ENCODE results near the gene HFE.

HFE gene

DNA sequence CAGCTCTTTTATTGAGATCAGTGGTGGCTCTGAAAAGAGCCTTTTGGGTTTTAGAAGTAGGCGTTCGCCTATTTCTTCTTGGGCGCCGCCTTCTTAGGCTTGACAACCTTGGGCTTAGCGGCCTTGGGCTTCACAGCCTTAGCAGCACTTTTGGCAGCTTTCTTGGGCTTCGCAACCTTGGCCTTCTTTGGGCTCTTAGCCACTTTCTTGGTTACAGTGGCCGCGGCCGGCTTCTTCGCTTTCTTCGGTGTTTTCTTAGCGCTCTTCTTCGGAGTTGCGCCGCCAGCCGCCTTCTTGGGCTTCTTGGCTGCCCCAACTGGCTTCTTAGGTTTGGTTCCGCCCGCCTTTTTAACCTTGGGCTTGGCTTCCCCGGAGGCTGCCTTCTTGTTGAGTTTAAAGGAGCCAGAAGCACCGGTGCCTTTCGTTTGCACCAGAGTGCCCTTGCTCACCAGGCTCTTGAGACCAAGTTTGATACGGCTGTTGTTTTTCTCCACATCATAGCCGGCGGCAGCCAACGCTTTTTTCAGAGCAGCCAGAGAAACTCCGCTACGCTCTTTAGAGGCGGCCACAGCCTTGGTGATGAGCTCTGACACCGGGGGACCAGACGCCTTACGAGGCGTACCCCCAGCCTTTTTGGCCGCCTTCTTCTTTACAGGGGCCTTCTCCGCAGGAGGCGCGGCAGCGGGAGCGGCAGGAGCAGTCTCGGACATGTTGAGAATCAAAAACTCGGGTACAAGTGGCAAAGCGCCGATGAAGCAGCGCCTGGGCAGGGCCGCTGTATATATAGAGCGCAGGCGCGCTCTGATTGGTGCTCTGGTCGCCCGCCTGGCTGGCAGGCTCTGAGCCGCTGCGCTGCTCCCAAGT, 31.3 kb upstream of the HFE start (continued):
- TF ChIP-seq HOXA7 (CRISPR knock-in tag; IDR thresholded peaks at IDR 0.05; ENCODE audit: borderline replicate concordance) (no peak), PBX3 (CRISPR knock-in tag; IDR thresholded peaks at IDR 0.05) (peak; percentile 65; the same call in 1 of the 2 replicates), ZNF664 (tag by site-specific recombination; IDR thresholded peaks at IDR 0.05) (no peak; the same call in 1 of the 2 replicates), KLF8 (tag by site-specific recombination; IDR thresholded peaks at IDR 0.05) (peak; percentile 64; the same call in 1 of the 2 replicates), SP2 (tag by site-specific recombination; IDR thresholded peaks at IDR 0.05) (no peak), ZNF530 (tag by site-specific recombination; IDR thresholded peaks at IDR 0.05; ENCODE audit: low read depth) (no peak), ZNF2 (tag by site-specific recombination; IDR thresholded peaks at IDR 0.05) (peak; percentile 52; the same call in 1 of the 2 replicates), ZNF426 (tag by site-specific recombination; IDR thresholded peaks at IDR 0.05) (no peak), PRDM4 (tag by site-specific recombination; IDR thresholded peaks at IDR 0.05) (0 out of 2 replicates have a peak, but pooled peaks have one; percentile 8), ZSCAN16 (tag by site-specific recombination; IDR thresholded peaks at IDR 0.05) (no peak), ZNF175 (tag by site-specific recombination; IDR thresholded peaks at IDR 0.05) (no peak), SALL2 (tag by site-specific recombination; IDR thresholded peaks at IDR 0.05; ENCODE audit: borderline replicate concordance) (no peak), ZNF19 (tag by site-specific recombination; IDR thresholded peaks at IDR 0.05; ENCODE audit: low read depth) (no peak), ZNF513 (tag by site-specific recombination; IDR thresholded peaks at IDR 0.05) (no peak), ZNF843 (tag by site-specific recombination; IDR thresholded peaks at IDR 0.05) (peak; percentile 24; the same call in 1 of the 2 replicates), WT1 (tag by site-specific recombination; IDR thresholded peaks at IDR 0.05) (no peak), ZNF654 (tag by site-specific recombination; IDR thresholded peaks at IDR 0.05; ENCODE audit: low read depth) (no peak), ZNF660 (tag by site-specific recombination; IDR thresholded peaks at IDR 0.05) (peak; percentile 86; the same call in 1 of the 2 replicates), GLIS2 (tag by site-specific recombination; IDR thresholded peaks at IDR 0.05) (peak; percentile 83), ZBTB21 (tag by site-specific recombination; IDR thresholded peaks at IDR 0.05) (no peak), ZNF560 (tag by site-specific recombination; IDR thresholded peaks at IDR 0.05; ENCODE audit: borderline replicate concordance) (no peak), ZNF600 (tag by site-specific recombination; IDR thresholded peaks at IDR 0.05) (peak; percentile 44; the same call in 1 of the 2 replicates), ZNF324 (tag by site-specific recombination; IDR thresholded peaks at IDR 0.05) (0 out of 2 replicates have a peak, but pooled peaks have one; percentile 52), MZF1 (tag by site-specific recombination; IDR thresholded peaks at IDR 0.05; ENCODE audit: borderline replicate concordance) (no peak)
- TF ChIP-seq, protein P1, sequence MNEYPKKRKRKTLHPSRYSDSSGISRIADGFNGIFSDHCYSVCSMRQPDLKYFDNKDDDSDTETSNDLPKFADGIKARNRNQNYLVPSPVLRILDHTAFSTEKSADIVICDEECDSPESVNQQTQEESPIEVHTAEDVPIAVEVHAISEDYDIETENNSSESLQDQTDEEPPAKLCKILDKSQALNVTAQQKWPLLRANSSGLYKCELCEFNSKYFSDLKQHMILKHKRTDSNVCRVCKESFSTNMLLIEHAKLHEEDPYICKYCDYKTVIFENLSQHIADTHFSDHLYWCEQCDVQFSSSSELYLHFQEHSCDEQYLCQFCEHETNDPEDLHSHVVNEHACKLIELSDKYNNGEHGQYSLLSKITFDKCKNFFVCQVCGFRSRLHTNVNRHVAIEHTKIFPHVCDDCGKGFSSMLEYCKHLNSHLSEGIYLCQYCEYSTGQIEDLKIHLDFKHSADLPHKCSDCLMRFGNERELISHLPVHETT (tag by site-specific recombination; IDR thresholded peaks at IDR 0.05) = no peak
- TF ChIP-seq, protein P2, sequence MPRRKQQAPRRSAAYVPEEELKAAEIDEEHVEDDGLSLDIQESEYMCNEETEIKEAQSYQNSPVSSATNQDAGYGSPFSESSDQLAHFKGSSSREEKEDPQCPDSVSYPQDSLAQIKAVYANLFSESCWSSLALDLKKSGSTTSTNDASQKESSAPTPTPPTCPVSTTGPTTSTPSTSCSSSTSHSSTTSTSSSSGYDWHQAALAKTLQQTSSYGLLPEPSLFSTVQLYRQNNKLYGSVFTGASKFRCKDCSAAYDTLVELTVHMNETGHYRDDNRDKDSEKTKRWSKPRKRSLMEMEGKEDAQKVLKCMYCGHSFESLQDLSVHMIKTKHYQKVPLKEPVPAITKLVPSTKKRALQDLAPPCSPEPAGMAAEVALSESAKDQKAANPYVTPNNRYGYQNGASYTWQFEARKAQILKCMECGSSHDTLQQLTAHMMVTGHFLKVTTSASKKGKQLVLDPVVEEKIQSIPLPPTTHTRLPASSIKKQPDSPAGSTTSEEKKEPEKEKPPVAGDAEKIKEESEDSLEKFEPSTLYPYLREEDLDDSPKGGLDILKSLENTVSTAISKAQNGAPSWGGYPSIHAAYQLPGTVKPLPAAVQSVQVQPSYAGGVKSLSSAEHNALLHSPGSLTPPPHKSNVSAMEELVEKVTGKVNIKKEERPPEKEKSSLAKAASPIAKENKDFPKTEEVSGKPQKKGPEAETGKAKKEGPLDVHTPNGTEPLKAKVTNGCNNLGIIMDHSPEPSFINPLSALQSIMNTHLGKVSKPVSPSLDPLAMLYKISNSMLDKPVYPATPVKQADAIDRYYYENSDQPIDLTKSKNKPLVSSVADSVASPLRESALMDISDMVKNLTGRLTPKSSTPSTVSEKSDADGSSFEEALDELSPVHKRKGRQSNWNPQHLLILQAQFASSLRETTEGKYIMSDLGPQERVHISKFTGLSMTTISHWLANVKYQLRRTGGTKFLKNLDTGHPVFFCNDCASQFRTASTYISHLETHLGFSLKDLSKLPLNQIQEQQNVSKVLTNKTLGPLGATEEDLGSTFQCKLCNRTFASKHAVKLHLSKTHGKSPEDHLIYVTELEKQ (tag by site-specific recombination; IDR thresholded peaks at IDR 0.05; ENCODE audit: borderline replicate concordance) = no peak
- TF ChIP-seq, protein P3, sequence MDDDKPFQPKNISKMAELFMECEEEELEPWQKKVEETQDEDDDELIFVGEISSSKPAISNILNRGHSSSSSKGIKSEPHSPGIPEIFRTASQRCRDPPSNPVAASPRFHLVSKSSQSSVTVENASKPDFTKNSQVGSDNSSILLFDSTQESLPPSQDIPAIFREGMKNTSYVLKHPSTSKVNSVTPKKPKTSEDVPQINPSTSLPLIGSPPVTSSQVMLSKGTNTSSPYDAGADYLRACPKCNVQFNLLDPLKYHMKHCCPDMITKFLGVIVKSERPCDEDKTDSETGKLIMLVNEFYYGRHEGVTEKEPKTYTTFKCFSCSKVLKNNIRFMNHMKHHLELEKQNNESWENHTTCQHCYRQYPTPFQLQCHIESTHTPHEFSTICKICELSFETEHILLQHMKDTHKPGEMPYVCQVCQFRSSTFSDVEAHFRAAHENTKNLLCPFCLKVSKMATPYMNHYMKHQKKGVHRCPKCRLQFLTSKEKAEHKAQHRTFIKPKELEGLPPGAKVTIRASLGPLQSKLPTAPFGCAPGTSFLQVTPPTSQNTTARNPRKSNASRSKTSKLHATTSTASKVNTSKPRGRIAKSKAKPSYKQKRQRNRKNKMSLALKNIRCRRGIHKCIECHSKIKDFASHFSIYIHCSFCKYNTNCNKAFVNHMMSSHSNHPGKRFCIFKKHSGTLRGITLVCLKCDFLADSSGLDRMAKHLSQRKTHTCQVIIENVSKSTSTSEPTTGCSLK (tag by site-specific recombination; IDR thresholded peaks at IDR 0.05) = no peak
